Loucy (cell line): Measurements from ENCODE around the gene NOC3L.

Experiments
- CTCF ChIP-seq: fragments of 200-600 bp; sonication (generic); conservative IDR thresholded peaks from 2 replicates; pipeline ENCODE4 v1.5.1; 2014; ENCODE audit warnings: mild to moderate bottlenecking, antibody characterized with exemption, low read length
- EZH2phosphoT487 ChIP-seq: fragments of 200-600 bp; IDR thresholded peaks from 2 replicates; pipeline ENCODE4 v1.6.1; 2018; ENCODE audit warnings: antibody characterized with exemption, mild to moderate bottlenecking, moderate library complexity, borderline replicate concordance

GRCh38 chr10:94358480-94358879, 4.3 kb downstream of the NOC3L start:
- no peak for TF ChIP-seq EZH2phosphoT487
- no peak for TF ChIP-seq CTCF
